IgD-negative memory B cell (primary cell): ENCODE results near the gene LAMC2. TPM values are rescaled to one million over a fixed set of nuclear protein-coding genes. Genes with fewer than 3 reads are reported as not detected.

Experiments
- H3K27ac Mint-ChIP-seq, 3 donors: one replicate each; pipeline ENCODE4 v1.8.0; 2020 to 2022; ENCODE audit warnings: mild to moderate bottlenecking in 3 of 3, mixed read lengths in 3 of 3, moderate library complexity in 1 of 3
- H3K27me3 Mint-ChIP-seq: one replicate; pipeline ENCODE4 v1.8.0; 2021; ENCODE audit warnings: mixed read lengths
- H3K36me3 Mint-ChIP-seq: one replicate; pipeline ENCODE4 v1.8.0; 2020; ENCODE audit warnings: mild to moderate bottlenecking, mixed read lengths
- H3K4me1 Mint-ChIP-seq, 3 donors: one replicate each; pipeline ENCODE4 v1.8.0; 2020 to 2022; ENCODE audit warnings: mixed read lengths in 3 of 3, mild to moderate bottlenecking in 1 of 3
- H3K4me3 Mint-ChIP-seq, 4 donors: one replicate each; pipeline ENCODE4 v1.8.0; 2020 to 2022; ENCODE audit warnings: mild to moderate bottlenecking in 4 of 4, mixed read lengths in 4 of 4, moderate library complexity in 3 of 4
- H3K9me3 Mint-ChIP-seq, 3 donors: one replicate each; pipeline ENCODE4 v1.8.0; 2020 to 2021; ENCODE audit warnings: mixed read lengths in 3 of 3, mild to moderate bottlenecking in 1 of 3
- polyA plus RNA-seq: library from polyadenylated mRNA; unstranded; fragments of 300-500 nt; fragmentation: Illumina TruSeq; gene quantifications from one replicate; pipeline ENCODE4 v1.2.3, GENCODE V29; 2021

Gene LAMC2
- polyA plus RNA-seq, 1 donor from 2014 or later = not detected

DNA sequence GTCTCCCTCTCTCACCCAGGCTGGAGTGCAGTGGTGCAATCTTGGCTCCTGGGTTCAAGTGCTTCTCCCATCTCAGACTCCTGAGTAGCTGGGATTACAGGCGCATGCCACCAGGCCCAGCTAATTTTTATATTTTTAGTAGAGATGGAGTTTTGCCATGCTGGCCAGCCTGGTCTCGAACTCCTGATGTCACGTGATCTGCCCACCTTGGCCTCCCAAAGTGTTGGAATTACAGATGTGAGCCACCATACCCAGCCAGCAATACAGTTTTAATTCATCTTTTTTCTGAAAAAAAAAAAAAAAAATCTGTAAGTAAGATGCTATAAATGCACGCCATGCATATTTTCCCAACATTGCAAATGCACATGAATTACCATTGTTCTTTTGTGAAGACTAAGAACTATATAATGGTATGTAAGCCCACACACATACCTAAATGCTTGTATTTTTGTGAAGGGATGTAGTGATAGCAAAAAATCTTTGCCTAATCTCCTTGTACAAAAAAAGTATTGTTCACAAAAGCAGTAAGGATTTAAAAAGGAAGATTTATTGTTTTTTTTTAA is 8.0 kb downstream of the LAMC2 start:
- no peaks in the 10 kb centered on the region for H3K36me3 Mint-ChIP-seq
- peaks cover 12% of the 10 kb centered on the region for H3K27me3 Mint-ChIP-seq
- no peaks in the 10 kb centered on the region for H3K9me3 Mint-ChIP-seq
- no peak overlapping the region for H3K27ac Mint-ChIP-seq
- H3K4me3 Mint-ChIP-seq = no peak overlapping the region
- H3K4me1 Mint-ChIP-seq = peaks cover 0 to 2% (median 0%) of the 10 kb centered on the region in 3 donors

DNA sequence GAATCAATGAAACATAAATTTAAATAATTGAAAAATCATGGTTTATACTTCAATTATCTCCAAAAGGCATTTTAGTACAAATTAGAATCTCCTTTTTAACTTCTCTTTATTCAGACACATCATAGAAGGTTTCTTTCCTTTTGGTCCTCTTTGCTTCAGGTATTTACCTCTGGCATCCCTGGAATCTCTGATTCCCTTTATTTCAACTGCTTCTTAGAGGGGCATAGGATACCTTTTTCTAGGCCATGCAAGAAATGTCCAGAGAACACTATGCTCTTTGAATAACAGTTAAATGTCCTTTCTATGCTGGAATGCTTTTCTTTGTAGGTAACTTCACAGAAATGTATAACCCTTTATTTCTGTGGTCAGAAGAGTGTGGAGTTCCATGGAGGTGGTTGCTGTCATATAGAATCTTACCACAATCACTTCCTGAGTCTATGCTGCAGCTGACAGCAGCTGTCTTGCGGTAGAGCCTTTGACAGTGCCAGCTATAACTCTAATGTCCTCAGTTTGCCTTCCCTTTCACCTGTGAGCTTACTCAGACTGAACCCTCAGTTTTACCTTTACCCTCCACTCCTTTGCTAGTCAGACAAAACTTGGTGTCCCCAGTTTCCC is 8.6 kb downstream of the LAMC2 start:
- no peak overlapping the region for H3K4me3 Mint-ChIP-seq
- H3K4me1 Mint-ChIP-seq = peaks cover 0 to 2% (median 0%) of the 10 kb centered on the region in 3 donors
- H3K36me3 Mint-ChIP-seq = no peaks in the 10 kb centered on the region
- H3K27ac Mint-ChIP-seq = no peak overlapping the region
- H3K9me3 Mint-ChIP-seq = no peaks in the 10 kb centered on the region
- peaks cover 12% of the 10 kb centered on the region for H3K27me3 Mint-ChIP-seq

DNA sequence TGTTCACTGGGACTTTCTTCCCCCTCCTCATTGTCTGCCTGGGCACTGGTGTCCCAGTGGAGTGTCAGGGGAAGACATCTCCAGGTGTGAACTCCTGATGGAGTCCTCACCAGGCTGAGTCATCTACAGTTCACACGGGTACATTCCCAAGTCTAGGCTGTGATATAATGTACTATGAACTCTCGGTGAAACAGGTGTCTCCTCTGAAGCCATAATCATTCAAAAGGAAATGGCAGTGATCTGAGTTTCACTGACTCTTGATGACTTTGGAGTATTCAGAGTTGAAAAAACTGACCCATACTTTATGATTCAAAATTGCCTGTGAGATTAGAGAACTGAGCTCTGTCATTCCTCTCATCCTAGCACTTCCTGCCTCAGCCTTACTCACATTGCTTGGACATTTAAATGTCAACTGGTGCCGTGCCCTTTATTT is 9.1 kb downstream of the LAMC2 start:
- Mint-ChIP-seq H3K9me3 (no peaks in the 10 kb centered on the region), H3K4me1 (peaks cover 0 to 2% (median 0%) of the 10 kb centered on the region in 3 donors), H3K36me3 (no peaks in the 10 kb centered on the region), H3K27me3 (peaks cover 12% of the 10 kb centered on the region), H3K4me3 (no peak overlapping the region), H3K27ac (no peak overlapping the region)

DNA sequence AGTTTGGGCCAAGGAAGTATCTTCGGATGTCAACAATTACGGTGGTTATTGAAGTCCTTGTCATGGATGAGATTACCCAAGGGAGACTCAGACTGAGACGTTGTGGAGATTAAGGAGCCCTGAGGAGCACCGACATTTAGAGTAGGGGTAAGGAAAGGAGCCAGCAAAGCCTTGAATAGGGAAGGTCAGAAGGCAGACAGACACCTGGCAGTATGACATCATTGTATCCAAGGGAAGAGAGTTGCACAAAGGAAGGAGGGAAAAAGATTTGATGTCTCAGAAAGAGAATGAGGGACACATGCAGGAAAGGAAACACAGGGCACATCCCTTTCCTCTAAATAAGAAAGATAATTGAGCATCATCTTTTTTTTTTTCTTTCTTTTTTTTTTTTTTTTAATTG is 11.7 kb downstream of the LAMC2 start:
- Mint-ChIP-seq H3K27ac (no peak overlapping the region), H3K4me3 (no peak overlapping the region), H3K27me3 (peaks cover 7% of the 10 kb centered on the region), H3K36me3 (no peaks in the 10 kb centered on the region), H3K9me3 (no peaks in the 10 kb centered on the region), H3K4me1 (peaks cover 0 to 2% (median 0%) of the 10 kb centered on the region in 3 donors)

DNA sequence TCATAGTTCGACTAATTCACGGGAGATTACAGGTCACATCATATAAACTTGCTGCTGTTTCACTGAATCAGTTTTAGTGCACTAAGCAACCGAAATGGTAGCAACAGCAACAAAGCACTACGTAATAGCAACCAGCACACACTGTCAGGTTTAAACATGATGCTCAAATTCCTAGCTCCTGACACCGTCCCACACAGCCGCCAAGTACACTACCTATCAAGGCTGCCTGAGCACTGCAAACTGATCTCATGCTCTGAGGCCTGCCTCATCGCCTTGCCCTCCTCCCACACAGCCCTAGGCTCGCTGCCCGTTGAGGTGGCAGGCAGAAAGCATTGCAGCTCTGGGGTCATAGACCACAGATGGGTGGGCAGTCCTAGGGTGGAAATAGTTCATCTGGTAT is 12.4 kb downstream of the LAMC2 start:
- no peaks in the 10 kb centered on the region for H3K9me3 Mint-ChIP-seq
- no peak overlapping the region for H3K27ac Mint-ChIP-seq

DNA sequence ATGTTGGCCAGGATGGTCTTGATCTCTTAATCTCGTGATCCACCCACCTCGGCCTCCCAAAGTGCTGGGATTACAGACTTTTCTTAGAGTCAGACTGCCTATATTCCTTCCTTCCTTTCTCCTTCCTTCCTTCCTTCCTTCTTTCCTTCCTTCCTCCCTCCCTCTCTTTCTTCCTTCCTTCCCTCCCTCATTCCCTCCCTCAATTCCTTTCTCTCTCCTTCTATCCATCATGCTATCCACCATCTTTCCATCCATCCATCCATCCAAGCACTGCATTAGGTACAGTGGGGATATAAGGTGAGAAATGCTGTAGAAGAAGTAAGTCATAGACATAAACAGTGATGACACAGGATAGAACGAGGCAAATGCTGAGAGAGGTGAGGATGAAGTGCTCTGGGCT is 13.2 kb downstream of the LAMC2 start:
- Mint-ChIP-seq H3K27ac (no peak overlapping the region), H3K4me3 (no peak overlapping the region), H3K27me3 (peaks cover 7% of the 10 kb centered on the region), H3K36me3 (no peaks in the 10 kb centered on the region), H3K4me1 (peaks cover 0 to 2% (median 0%) of the 10 kb centered on the region in 3 donors), H3K9me3 (no peaks in the 10 kb centered on the region)

More for the DNA sequence above, 12.4 kb downstream of the LAMC2 start:
- H3K4me3 Mint-ChIP-seq = no peak overlapping the region
- H3K36me3 Mint-ChIP-seq = no peaks in the 10 kb centered on the region
- peaks cover 7% of the 10 kb centered on the region for H3K27me3 Mint-ChIP-seq
- peaks cover 0 to 2% (median 0%) of the 10 kb centered on the region in 3 donors for H3K4me1 Mint-ChIP-seq

DNA sequence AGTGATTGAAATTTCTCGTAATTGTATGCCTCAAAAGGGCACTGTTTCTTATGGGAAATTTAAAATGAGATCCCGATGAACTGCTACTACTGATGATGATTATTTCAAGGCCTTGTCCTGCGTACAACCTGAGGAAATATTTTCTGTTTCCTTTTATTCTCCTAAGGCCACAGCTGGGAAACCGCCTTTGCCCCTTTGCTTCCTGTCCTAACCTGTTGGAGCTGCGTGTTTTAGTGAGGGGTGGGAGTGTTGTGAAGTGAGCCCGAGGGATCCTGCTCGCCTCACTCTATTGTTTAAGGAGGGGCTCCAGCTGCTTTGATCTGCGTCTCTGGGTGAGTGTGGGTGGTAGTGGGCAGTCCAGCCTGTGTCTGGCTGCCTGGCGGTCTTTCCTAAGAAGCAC is 14.4 kb downstream of the LAMC2 start:
- Mint-ChIP-seq H3K36me3 (no peaks in the 10 kb centered on the region), H3K9me3 (no peaks in the 10 kb centered on the region), H3K4me3 (no peak overlapping the region), H3K27me3 (peaks cover 7% of the 10 kb centered on the region), H3K27ac (no peak overlapping the region), H3K4me1 (no peaks in the 10 kb centered on the region)

DNA sequence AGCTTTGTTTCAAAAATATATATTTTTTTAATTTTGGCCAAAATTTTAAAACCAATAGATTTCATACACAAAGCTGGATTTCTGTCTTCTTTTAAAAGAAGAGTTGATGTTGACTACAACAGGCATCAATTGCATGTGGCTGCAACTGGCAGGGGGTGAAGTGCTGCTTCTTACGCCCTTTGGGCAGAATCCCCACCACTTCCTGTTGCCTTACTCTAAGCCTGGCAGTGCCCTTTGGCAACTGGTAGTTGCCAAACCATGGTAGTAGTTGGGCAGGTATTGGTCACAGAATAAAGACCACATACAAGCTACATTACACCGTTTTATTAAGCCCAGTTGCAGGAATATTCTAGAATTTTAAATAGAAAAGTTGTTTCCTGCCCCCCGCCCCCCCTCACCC is 17.0 kb downstream of the LAMC2 start:
- peaks cover 0 to 4% (median 0%) of the 10 kb centered on the region in 3 donors for H3K9me3 Mint-ChIP-seq
- no peaks in the 10 kb centered on the region for H3K36me3 Mint-ChIP-seq
- H3K4me1 Mint-ChIP-seq = no peaks in the 10 kb centered on the region
- H3K27ac Mint-ChIP-seq = no peak overlapping the region
- H3K4me3 Mint-ChIP-seq = no peak overlapping the region
- peaks cover 10% of the 10 kb centered on the region for H3K27me3 Mint-ChIP-seq

DNA sequence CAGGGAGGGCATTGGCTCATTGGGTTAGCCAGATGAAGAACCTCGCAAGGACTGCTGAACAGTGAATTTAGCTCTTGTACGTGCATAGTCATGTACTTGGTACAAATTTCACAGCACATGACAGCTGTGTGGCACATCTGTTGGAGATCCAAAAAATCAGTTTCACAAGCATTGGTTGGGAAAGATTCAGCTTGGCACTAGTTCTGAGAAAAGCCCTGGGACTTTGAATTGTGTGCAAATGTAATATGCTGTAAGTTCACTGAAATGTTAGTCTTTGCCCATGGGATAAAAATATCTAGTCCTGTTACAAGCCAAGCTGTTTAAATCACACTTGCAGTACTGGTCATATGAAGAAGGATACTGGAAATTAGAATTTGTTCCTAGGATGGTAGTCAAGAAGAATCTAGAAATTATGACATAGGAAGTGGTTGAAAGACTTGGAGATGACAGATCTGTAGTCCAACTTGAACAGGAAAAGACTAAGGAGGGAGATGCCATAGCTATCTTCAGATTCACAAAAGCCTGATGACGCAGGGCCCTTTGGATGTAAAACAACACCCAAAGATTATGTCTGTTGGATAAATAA is 19.2 kb downstream of the LAMC2 start:
- no peaks in the 10 kb centered on the region for H3K4me1 Mint-ChIP-seq
- H3K4me3 Mint-ChIP-seq = no peak overlapping the region
- no peak overlapping the region for H3K27ac Mint-ChIP-seq
- no peaks in the 10 kb centered on the region for H3K36me3 Mint-ChIP-seq
- H3K27me3 Mint-ChIP-seq = peaks cover 13% of the 10 kb centered on the region
- H3K9me3 Mint-ChIP-seq = peaks cover 0 to 6% (median 0%) of the 10 kb centered on the region in 3 donors

DNA sequence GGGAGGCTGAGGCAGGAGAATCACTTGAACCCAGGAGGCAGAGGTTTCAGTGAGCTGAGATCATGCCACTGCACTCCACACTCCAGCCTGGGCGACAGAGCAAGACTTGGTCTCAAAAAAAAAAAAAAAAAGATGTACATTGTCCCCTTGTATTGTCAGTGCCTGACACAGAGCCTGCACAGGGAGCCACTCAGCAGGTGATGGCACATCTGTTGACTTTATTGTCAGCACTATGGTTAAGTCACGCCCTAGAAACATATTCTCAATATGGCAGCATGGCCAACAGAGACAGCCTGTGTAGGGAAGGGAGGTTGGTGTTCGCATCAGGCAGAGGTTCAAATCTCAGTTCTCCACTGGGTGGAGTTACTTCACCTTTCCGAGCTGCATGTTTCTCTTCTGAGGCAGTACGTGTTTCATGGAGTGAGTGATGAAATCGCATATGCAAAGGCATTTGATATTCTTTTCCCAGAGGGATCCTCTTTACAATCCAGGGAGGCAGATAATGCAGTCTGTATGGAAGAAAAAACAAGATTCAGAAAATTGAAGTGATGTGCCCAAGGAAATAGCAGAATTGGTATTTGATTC is 20.6 kb downstream of the LAMC2 start:
- H3K27ac Mint-ChIP-seq = peak overlapping the region in 1 of 3 donors; percentile 91
- no peaks in the 10 kb centered on the region for H3K36me3 Mint-ChIP-seq
- no peaks in the 10 kb centered on the region for H3K4me1 Mint-ChIP-seq
- H3K27me3 Mint-ChIP-seq = peaks cover 16% of the 10 kb centered on the region
- peaks cover 0 to 6% (median 0%) of the 10 kb centered on the region in 3 donors for H3K9me3 Mint-ChIP-seq
- no peak overlapping the region for H3K4me3 Mint-ChIP-seq

DNA sequence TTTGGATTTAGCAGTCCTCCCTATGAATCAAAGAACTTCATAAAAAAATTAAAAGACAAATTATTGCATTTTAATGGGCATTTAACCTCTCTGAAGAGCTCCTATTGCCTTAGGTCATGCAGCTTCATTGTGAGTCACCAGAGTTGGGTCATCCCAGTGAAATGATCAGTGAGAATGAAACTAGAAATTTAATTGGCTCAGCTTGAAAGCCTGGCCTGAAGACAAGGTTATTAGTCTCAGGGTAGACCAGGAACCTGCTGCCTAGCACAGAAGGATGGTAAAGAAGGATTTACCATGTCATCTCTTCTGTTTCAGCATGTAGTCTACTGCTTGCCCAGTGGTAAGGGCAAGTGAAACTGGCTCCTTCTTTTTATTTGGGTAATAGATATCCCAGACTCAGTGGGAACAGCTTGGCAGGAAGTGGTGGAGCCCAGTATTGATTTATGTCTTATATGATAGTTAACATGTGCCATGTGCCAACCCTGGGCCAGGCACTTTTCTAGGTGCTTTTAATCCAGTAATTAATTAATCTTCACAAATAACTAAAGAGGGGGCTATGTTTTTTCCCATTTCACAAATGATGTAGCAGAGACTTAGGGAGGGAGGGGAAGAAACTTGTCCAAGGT is 23.6 kb downstream of the LAMC2 start:
- Mint-ChIP-seq H3K4me1 (no peaks in the 10 kb centered on the region), H3K27ac (no peak overlapping the region), H3K4me3 (no peak overlapping the region), H3K9me3 (peaks cover 0 to 6% (median 0%) of the 10 kb centered on the region in 3 donors), H3K27me3 (peaks cover 21% of the 10 kb centered on the region), H3K36me3 (no peaks in the 10 kb centered on the region)

DNA sequence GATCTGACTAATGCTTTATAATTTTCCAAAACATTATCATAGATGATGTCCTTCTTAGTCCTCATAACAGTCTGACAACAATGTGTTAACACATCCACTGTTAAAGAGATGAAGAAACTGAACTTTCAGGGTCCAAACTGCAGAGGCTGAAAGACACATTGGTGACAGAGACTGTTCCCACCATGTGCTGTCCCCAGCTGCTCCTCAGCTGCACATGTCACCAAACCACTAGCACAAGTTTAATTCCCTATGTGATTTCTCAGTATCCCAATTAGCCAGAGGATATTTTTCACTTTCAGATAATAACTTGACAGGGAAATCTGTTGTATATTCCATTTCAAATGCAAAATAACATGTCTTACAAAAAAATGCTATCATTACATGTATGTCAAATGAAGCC is 24.6 kb downstream of the LAMC2 start:
- Mint-ChIP-seq H3K9me3 (peaks cover 0 to 6% (median 0%) of the 10 kb centered on the region in 3 donors), H3K27me3 (peaks cover 22% of the 10 kb centered on the region), H3K4me1 (no peaks in the 10 kb centered on the region), H3K36me3 (no peaks in the 10 kb centered on the region), H3K27ac (no peak overlapping the region), H3K4me3 (no peak overlapping the region)

DNA sequence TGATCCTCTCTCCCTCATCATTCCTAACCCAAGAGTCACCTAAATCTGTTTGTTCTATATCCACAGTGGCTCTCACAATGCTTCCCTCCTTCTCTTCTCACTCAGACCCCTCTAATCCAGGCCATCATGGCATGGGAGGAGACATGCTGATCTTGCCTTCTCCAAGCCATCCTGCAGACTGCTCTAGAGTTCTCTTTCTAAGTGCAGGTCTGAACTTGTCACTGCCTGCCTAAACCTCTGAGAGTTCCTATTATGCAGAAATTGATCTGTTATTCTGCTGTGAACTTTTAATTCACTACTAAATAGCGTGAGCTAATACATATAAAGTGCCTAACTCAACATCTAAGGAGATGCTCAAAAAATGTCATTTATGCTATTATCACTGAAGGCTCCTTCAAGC is 26.8 kb downstream of the LAMC2 start:
- Mint-ChIP-seq H3K36me3 (no peaks in the 10 kb centered on the region), H3K9me3 (peaks cover 0 to 3% (median 0%) of the 10 kb centered on the region in 3 donors), H3K4me3 (no peak overlapping the region), H3K27ac (no peak overlapping the region), H3K4me1 (peaks cover 0 to 3% (median 0%) of the 10 kb centered on the region in 3 donors), H3K27me3 (peaks cover 16% of the 10 kb centered on the region)

DNA sequence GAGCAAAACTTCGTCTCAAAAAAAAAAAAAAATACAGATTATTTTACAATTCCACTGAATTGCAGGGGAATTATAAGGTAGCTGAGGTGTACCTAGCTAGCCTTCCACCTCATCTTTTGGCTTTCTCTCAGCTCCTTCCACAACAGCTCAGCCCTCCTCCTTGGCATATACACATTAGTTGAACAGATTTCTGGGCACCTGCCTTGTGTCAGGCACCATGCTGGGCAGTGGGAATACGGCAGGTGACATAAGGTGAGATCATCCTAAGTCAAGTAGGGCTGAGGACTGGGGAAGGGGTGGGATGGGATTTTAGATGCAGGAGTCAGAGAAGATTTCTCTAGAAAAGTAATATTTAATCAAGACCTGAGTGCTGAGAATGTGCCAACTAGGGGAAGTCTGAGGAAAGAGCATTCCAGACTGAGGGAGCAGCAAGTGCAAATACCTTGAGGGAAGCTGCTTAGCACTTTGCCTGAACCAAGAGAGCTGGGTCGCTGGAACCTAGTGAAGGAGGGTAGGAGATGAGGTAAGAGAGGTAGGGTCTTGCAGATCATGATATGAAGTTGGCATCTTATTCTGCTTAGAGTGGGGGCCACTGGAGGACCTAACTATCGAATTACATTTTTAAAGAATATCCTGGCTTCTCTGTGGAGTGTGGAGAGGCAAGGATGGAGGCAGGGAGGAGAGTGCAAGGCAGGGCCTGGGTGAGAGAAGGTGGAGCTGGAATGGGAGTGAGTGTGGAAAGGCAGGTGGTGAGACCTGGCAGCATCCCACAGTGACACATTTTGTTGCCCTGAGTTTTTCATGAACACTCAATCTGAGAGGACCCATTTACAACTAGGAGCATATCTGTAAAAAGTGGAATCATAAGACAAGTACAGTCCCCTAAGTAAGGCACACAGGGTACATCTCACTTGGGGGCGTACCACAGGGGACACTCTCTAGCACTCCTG is 28.2 kb downstream of the LAMC2 start:
- H3K27me3 Mint-ChIP-seq = peaks cover 21% of the 10 kb centered on the region
- no peak overlapping the region for H3K27ac Mint-ChIP-seq
- H3K4me1 Mint-ChIP-seq = peaks cover 0 to 6% (median 4%) of the 10 kb centered on the region in 3 donors
- H3K4me3 Mint-ChIP-seq = no peak overlapping the region
- H3K36me3 Mint-ChIP-seq = no peaks in the 10 kb centered on the region
- peaks cover 0 to 3% (median 0%) of the 10 kb centered on the region in 3 donors for H3K9me3 Mint-ChIP-seq
